ENCODE results near the gene CDH6. TPM values are rescaled to one million over a fixed set of nuclear protein-coding genes. Genes with fewer than 3 reads are reported as not detected.

CDH6 gene
- total and polyA plus RNA-seq, 2 donors (not counting 3 experiments of a cell fraction or from before 2014, with no cell fraction given) = 0.06 TPM; not detected in 1

DNA sequence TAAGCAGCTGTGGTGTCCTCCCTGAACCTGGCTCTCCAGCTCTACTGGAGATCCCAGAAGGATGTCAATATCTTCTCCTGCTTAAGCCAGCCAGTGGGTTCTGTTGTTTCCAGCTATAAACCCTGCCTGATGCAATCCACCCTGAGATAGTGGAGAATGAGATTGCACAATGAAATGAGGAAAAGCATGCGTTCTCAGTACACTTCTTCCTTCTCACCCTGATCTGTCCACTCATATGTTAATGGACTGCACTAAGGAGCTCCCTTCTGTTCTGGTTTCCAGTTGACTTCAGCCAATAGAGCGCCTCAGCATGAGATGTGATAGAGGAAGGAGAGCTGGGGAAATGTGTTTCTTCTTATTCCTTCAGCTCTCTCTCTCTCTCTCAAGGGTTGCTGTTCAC, 40.0 kb upstream of the CDH6 start:
- no peak overlapping the region for H2AFZ ChIP-seq (ENCODE audit: low read depth, low read length)
- H3K27me3 ChIP-seq (ENCODE audit: control insufficient read depth in 2 of 2, insufficient read depth in 2 of 2, low read length in 2 of 2) = no peaks in the 10 kb centered on the region
- H3K36me3 ChIP-seq (ENCODE audit: control insufficient read depth in 2 of 2, extremely low read depth in 1 of 2, insufficient read depth in 2 of 2, low read length in 2 of 2) = no peaks in the 10 kb centered on the region
- no peaks in the 10 kb centered on the region for H3K9me1 ChIP-seq (replicated peaks; ENCODE audit: control insufficient read depth, extremely low read depth, insufficient read depth, low read length)
- CTCF ChIA-PET = no interaction called here
- H3K9me3 ChIP-seq (replicated peaks; ENCODE audit: control insufficient read depth, insufficient read depth, low read length) = peaks cover 2% of the 10 kb centered on the region
- intact Hi-C loops (cut with micrococcal nuclease) = no loop called here
- H3K9ac ChIP-seq (replicated peaks; ENCODE audit: extremely low read depth, insufficient read depth, low read length) = no peak overlapping the region
- no peak for TF ChIP-seq POLR2A (IDR thresholded peaks at IDR 0.05; ENCODE audit: low read depth, low read length)
- no peak for TF ChIP-seq MYC (IDR thresholded peaks at IDR 0.05; ENCODE audit: low read depth, low read length)
- TF ChIP-seq JUN (IDR thresholded peaks at IDR 0.05; ENCODE audit: borderline replicate concordance, insufficient read depth, insufficient read length, low read depth) = no peak
- TF ChIP-seq FOS (IDR thresholded peaks at IDR 0.05; ENCODE audit: borderline replicate concordance, insufficient read depth, low read length) = no peak
- TF ChIP-seq MAX (IDR thresholded peaks at IDR 0.05; ENCODE audit: insufficient read depth, insufficient read length) = no peak
- dilution Hi-C loops (cut with MboI; ENCODE audit: extremely low pct_ligation_motif_present, low sequenced_read_pairs) = no loop called here
- no peaks in the 10 kb centered on the region for H3K79me2 ChIP-seq (ENCODE audit: control insufficient read depth, insufficient read depth, low read length)
- H3K4me2 ChIP-seq (ENCODE audit: insufficient read depth, low read length) = no peak overlapping the region
- H3K27ac ChIP-seq (ENCODE audit: insufficient read depth, low read depth, low read length) = no peak overlapping the region
- H3K4me1 ChIP-seq (ENCODE audit: control insufficient read depth, extremely low read depth, insufficient read depth, low read length) = no peaks in the 10 kb centered on the region
- no peaks in the 10 kb centered on the region for H4K20me1 ChIP-seq (replicated peaks; ENCODE audit: control insufficient read depth, extremely low read depth, insufficient read depth, low read length)
- no TSS peak for BruUV-seq (replicated peaks)
- POLR2A ChIA-PET = no interaction called here
- no peak for FAIRE-seq
- DNase-seq (ENCODE audit: low read depth, low spot score) = no peak
- H3K4me3 ChIP-seq (replicated peaks in 1 of 3; ENCODE audit: insufficient read depth in 1 of 3, low read depth in 1 of 3, low read length in 3 of 3) = no peak overlapping the region

DNA sequence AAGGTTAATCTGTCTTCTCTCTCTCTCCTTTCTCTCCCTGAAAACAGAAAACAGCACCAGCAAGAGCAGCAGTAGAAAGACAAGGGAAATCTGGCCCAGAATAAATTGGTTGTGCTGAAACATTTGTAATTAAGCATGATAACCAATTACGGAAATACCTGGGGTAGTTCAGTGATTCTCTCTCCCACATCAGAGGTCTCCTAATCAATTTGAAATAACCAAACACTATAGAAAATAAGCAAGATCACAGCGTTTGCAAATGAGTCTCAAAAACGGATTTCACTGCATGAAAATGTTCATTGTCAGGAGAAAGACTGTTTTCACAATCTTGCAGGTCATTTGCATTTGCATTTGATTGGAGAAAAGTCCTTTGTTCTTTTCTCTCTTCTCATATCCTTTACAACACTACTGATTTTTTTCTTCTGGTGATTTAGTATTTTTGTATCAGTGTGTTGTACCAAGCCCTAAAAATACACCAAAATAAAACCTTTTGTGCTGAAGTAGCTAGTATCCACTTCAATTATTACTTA, 36.8 kb upstream of the CDH6 start:
- no TSS peak for BruUV-seq (replicated peaks)
- intact Hi-C loops (cut with micrococcal nuclease) = no loop called here
- H4K20me1 ChIP-seq (replicated peaks; ENCODE audit: control insufficient read depth, extremely low read depth, insufficient read depth, low read length) = no peaks in the 10 kb centered on the region
- H3K9ac ChIP-seq (replicated peaks; ENCODE audit: extremely low read depth, insufficient read depth, low read length) = no peak overlapping the region
- TF ChIP-seq GATA2 (IDR thresholded peaks at IDR 0.05; ENCODE audit: insufficient read depth, insufficient read length, low read depth, low read length) = no peak
- no peak for TF ChIP-seq MAX (IDR thresholded peaks at IDR 0.05; ENCODE audit: insufficient read depth, insufficient read length)
- TF ChIP-seq EZH2 (IDR thresholded peaks at IDR 0.05; ENCODE audit: borderline replicate concordance, low read depth, low read length, severe bottlenecking) = no peak
- no peak for TF ChIP-seq MYC (IDR thresholded peaks at IDR 0.05; ENCODE audit: low read depth, low read length)
- no peak for TF ChIP-seq POLR2AphosphoS5 (IDR thresholded peaks at IDR 0.05; ENCODE audit: insufficient read depth, low read depth, low read length)
- no peak for TF ChIP-seq JUN (IDR thresholded peaks at IDR 0.05; ENCODE audit: borderline replicate concordance, insufficient read depth, insufficient read length, low read depth)
- no peak for TF ChIP-seq CTCF (IDR thresholded peaks at IDR 0.05; ENCODE audit: extremely low read depth in 1 of 2, insufficient read depth in 1 of 2, low read depth in 1 of 2, low read length in 2 of 2)
- TF ChIP-seq FOS (IDR thresholded peaks at IDR 0.05; ENCODE audit: borderline replicate concordance, insufficient read depth, low read length) = no peak
- no peak for TF ChIP-seq POLR2A (IDR thresholded peaks at IDR 0.05; ENCODE audit: low read depth, low read length)
- H3K27me3 ChIP-seq (ENCODE audit: control insufficient read depth in 2 of 2, insufficient read depth in 2 of 2, low read length in 2 of 2) = no peaks in the 10 kb centered on the region
- POLR2A ChIA-PET = no interaction called here
- H3K27ac ChIP-seq (ENCODE audit: insufficient read depth, low read depth, low read length) = no peak overlapping the region
- FAIRE-seq (no peak), DNase-seq (ENCODE audit: low read depth, low spot score) (no peak)
- no peak overlapping the region for H3K4me3 ChIP-seq (replicated peaks in 1 of 3; ENCODE audit: insufficient read depth in 1 of 3, low read depth in 1 of 3, low read length in 3 of 3)
- no peak overlapping the region for H3K4me2 ChIP-seq (ENCODE audit: insufficient read depth, low read length)
- H3K9me1 ChIP-seq (replicated peaks; ENCODE audit: control insufficient read depth, extremely low read depth, insufficient read depth, low read length) = no peaks in the 10 kb centered on the region
- no peaks in the 10 kb centered on the region for H3K4me1 ChIP-seq (ENCODE audit: control insufficient read depth, extremely low read depth, insufficient read depth, low read length)
- no peaks in the 10 kb centered on the region for H3K79me2 ChIP-seq (ENCODE audit: control insufficient read depth, insufficient read depth, low read length)
- H2AFZ ChIP-seq (ENCODE audit: low read depth, low read length) = no peak overlapping the region
- dilution Hi-C loops (cut with MboI; ENCODE audit: extremely low pct_ligation_motif_present, low sequenced_read_pairs) = no loop called here
- no peaks in the 10 kb centered on the region for H3K9me3 ChIP-seq (replicated peaks; ENCODE audit: control insufficient read depth, insufficient read depth, low read length)
- no peaks in the 10 kb centered on the region for H3K36me3 ChIP-seq (ENCODE audit: control insufficient read depth in 2 of 2, extremely low read depth in 1 of 2, insufficient read depth in 2 of 2, low read length in 2 of 2)
- CTCF ChIA-PET = no interaction called here
